ENCODE results near the gene MOGAT3.
"Not testable (repeated sequence)": the region's sequence is repeated elsewhere in the genome, so short reads cannot be mapped to it uniquely, and the experiment has no call there.

The MOGAT3 gene

DNA sequence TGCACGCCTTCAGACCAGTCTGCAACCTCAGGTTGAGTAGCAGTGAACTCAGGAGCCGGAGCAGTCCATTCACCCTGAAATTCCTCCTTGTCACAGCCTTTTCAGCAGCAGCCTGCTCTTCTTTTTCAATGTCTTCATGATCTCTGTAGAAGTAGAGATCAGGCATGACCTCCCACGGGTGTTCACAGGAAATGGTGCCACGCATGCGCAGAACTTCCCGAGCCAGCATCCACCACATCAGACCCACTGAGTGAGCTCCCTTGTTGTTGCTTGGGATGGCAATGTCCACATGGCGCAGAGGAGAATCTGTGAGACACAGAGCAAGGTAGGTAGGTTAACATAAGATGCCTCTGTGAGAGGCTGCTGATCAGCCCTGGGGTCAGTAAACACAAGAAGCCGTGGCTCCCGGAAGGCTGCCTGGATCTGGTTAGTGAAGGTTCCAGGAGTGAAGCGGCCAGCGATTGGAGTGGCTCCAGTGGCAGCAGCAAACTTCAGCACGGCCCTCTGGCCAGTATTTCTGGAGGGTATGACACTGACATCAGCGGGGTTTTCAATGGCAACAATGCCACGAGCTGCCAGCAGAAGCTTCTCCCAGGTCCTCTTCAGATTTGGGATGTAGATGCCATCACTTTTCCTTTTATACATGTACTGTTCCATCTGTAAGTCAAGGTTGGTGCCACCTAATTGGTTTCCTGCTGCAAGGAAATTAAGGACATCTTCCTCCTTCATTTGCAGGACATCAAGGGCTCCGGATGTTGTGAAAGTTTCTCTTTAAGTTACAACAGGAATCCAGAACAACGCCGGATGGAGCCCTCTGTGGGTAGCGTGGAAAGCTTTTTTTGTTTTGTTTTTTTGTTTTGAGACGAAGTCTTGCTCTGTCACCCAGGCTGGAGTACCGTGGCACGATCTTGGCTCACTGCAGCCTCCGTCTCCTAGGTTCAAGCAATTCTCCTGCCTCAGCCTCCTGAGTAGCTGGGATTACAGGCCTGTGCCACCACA is 3.2 kb upstream of the MOGAT3 start:
- not testable (repeated sequence) for DNase-seq

DNA sequence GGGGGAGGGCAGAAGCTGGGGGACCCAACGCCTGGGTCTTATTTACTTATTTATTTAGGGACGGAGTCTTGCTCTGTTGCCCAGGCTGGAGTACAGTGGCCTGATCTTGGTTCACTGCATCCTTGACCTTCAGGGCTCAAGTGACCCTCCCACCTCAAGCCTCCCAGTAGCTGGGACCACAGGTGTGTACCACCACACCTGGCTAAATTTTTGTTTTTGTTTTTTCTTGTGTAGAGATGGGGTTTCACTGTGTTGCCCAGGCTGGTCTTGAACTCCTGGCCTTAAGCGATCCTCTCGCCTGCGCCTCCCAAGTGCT is 1.7 kb upstream of the MOGAT3 start:
- DNase-seq, result no peak

DNA sequence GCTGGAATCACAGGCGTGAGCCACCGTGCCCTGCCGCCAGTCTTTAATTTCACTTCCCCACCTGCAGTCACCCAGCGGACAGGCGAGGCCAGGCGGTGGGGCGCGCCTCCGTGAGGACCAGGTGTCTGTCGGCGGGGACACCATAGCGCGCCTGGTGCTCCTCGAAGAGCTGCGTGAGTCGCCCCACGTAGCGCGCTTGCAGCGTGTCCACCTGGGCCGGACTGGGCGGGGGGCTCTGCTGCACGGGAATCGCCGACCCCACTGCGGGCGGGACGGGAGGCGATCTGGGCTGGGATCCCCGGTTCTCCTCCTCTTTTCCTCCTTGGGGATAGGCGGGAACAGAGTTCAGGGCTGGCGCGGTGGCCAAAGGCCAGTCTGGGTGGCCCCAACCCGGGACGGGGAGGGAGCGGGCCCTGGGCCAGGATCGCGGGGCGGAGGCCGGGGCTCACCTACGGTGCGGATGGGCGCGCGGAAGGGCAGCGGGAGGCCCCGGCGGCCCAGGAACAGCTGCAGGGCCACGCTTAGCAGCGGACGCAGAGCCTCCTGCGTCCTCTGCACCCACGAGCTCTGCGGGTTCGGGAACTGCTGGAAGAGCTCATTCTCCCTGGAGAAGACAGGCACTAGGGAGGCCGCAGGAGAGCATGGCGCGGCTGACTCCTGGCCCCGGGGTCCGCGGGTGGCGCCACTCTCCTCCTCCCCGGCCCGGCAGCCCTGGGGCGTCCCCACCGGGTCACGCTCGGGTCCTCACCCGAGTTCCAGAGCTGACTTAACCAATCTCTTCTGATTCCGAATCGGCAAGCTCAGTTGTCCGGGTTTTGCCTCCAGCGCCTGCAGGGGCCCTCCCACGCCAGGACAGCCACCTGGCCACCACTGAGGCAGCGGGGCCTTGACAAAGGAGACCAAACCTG is 1.1 kb upstream of the MOGAT3 start:
- no peak for DNase-seq

DNA sequence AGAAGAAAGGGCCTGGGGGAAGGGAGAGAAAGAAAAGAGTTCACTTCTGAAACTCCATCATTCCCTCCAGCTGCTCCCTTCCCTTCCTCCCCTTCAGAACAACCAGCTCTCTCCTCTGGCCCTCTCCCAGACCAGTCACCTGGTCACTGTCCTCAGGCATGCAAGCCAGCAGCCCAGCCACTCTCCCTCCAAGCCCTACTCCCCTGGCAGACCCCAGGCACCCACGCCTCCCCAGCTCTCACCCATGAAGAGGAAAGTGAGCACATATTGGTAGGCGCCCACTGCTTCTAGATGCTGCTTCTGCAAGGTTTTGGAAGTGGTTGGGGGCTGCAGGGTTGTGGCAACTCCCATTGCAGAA is 353 bp downstream of the MOGAT3 start:
- DNase-seq, result no peak

DNA sequence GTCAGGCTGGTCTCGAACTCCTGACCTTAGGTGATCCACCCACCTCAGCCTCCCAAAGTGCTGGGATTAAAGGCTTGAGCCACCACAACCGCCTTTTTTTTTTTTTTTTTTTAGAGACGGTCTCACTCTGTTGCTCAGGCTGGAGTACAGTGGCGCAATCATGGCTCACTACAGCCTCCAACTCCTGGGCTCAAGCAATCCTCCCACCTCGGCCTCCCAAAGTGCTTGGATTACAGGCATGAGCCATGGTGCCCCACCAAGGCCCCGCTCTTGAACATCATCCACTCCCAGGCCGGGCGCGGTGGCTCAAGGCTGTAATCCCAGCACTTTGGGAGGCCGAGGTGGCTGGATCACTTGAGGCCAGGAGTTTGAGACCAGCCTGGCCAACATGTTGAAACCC is 1.3 kb downstream of the MOGAT3 start:
- not testable (repeated sequence) for DNase-seq

DNA sequence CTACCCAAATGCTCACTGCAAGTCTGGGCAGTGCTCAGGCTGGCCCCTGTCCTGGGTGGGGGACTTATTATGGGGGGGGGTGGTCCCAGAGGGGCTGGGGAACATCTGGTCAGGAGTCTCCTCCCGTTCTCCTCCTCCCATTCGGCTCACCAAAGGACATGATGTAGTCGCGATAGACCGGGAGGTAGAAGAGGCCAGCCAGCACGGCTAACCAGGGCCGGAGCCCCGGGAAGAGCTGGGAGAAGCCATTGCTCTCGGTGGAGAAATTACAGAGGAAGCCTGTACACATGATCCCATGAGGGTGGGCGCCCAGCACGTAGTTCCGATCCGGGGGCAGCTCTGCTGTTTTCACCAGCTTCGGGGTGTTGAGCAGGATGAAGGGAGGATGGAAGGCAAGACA is 2.4 kb downstream of the MOGAT3 start:
- no peak for DNase-seq

DNA sequence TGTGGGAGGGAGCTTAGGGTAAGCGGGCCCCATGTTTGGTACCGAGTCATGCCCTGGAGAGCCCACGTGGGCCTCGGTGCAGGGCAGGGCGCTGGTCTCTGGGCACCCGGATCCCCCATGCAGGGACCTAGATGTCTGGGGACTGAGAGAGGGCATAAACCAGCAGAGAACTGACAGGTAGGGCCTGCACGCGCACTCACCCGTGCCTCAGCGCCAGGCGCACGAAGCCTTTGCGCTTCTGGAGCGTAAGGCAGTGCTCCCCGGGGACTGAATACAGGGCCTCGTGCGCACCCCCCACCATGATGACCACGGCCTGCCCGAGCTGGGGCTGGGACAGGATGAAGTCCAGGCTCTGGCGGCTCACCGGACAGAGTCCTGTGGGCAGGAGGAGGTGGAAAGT is 2.8 kb downstream of the MOGAT3 start:
- DNase-seq, result no peak

DNA sequence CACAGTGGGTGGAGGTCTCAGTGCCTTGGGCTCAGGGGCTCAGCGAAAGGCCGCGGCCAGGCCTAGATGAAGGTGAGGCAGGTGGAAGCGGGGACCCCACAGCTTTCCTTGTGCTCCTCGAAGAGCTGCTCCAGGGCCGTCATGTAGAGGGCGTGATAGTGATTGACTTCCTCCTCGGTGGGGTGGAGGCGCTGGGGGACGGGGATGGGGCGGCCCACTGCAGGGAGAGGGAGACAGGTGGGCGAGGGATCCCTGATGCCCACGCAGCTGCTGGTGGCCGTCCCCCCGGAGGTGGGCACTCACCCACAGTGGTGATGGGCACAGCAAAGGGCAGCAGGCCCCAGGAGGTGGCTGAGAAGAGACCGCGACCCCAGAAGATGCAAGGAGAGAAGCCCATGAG is 5.0 kb downstream of the MOGAT3 start:
- DNase-seq, result no peak

DNA sequence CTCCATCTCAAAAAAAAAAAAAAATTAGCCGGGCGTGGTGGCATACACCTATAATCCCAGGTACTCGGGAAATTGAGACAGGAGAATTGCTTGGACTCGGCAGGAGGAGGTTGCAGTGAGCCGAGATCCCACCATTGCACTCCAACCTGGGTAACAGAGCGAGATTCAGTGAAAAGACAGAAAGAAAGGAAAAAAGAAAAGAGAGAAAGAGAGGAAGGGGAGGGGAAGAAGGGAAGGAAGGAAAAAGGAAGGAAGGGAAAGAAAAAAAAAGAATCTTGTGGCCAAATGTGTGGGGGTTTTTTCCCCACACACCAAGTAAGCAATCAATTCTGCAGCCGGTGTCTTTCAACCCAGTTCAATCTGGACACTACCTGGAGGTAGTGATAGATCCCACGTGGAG is 11.7 kb downstream of the MOGAT3 start:
- DNase-seq, result no peak

DNA sequence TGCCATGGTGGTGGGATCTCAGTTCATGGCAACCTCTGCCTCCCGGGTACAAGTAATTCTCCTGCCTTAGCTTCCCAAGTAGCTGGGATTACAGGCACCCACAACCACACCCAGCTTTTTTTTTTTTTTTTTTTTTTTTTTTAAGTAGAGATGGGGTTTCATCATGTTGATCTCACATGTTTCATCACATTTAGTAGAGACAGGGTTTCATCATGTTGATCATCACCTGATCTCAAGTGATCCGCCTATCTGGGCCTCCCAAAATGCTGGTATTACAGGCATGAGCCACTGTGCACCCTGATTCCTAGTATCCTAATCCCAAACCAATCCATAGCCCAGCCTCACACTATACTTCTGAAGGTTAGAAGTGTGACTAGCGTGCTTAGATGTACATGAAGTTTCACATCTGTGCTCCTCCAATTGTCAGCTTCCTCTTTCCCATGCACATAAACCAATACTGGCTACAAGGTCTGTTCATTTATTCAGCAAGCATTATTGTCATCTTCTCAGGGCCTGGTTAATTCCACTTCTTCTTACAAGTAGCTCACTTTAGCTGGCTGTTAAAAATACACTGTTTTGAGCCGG is 13.9 kb downstream of the MOGAT3 start:
- DNase-seq, result no peak

DNA sequence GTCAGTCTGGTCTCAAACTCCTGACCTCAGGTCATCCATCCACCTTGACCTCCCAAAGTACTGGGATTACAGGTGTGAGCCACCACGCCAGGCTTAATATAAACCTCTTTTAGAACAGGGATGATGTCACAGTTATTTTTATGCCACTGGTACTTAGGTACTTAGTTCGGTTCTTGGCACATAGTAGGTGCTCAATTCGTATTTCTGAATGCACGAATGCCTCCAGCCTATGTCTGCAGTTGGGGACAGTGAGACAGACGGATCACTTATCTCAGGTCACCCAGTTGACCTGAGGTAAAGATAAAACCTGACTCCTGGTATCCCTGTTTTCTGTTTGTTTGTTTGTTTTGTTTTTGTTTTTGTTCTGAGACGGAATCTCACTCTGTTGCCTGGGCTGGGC is 14.6 kb downstream of the MOGAT3 start:
- no peak for DNase-seq

DNA sequence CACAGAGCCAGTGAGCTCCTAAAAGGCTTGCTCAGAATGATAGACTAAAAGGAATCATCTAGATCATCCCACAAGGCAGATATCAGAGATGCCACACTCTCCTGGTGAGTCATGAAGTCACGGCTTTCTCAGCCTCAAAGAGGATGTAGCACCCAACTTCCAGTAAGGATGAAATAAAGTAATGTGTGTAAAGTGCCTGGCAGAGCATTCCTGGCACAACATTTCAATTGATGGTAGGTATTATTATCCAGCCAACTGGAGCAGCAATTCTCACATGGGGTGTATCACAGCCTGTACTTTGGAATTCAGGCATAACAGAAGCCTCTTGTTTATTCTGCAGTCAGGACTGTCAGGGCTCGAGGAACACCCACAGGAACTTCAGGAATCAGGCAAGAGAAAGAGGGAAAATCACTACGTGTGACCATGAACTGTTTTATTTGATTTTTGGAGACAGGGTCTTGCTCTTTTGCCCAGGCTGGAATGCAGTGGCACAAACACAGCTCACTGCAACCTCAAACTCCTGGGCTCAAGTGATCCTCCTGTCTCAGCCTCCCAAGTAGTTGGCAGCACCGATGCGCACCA is 15.5 kb downstream of the MOGAT3 start:
- DNase-seq, result no peak

DNA sequence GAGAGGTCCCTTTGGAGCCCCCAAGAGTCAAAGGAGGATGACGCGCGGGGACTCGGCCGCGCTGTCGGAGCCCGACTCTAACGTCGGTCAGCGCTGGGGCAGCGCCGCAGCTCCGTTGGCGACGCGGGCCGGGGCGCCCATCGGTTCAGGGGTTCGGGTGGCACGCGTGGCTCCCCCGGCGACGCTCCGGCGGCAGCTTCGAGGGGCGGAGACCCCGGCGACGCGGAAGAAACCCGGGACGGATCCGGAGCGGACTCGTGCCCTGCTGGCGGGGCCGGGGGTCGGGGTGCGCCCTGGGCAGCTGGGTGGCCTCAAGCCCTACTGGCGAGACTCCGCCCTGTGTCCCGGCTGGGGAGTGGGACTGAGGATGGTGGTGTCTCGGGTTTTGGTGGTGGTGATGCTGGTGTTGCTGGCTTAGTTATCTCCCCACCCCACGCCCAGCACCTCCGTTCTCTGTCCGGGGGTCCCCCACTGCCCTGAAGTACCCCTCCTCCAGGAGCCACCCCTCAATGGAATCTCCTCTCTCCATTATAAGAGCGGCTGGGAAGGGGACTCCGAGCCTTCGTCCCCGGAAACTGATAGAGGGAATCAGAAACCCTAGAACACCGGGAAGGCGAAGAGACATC is 20.6 kb downstream of the MOGAT3 start, which contains the start of gene NAT16:
TSS of gene NAT16 (minus strand) at position 164 of the 626 bp plus-strand sequence. CDS start 5,486 bp downstream, outside the sequence.
- DNase-seq, result no peak

DNA sequence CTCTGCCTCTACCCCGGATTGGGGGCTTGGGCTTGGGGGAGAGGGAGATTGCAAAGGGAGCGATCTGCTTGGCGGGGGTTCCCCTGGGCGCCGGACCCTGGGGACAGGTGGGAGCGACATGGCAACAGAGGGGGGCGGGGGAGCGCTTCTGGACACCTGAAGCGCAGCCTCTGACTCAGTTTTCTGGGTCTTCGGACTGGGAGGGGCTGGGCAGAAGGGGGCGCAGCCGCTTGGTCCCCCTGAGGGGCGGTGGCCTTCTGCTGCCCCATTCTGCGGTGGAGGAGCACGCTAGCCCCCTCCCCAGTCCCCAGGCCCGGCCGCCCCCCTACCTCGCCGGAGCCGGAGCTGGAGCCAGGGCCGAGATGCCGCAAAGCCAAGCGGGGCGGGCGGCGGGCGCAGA is 21.1 kb downstream of the MOGAT3 start:
- DNase-seq, result no peak

DNA sequence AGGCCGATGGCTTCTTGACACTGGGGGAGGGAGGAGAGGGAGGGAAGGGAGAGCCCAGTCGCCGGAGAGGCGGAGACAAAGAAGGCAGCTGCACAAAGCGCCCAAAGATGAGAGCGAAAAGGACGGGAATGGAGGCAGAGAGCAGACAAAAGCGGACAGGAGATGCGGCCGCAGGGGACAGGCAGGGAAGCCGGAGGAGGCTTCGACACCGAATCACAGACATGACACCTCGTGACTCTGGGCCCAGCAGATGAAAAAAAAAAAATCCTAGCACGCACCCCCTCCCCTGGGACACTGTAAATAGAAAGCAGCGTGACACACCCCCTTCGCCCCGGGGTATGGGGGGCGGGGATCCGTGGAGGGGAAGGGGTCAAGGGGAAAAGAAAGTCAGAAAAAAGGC is 21.7 kb downstream of the MOGAT3 start:
- DNase-seq, result peak; percentile 39

DNA sequence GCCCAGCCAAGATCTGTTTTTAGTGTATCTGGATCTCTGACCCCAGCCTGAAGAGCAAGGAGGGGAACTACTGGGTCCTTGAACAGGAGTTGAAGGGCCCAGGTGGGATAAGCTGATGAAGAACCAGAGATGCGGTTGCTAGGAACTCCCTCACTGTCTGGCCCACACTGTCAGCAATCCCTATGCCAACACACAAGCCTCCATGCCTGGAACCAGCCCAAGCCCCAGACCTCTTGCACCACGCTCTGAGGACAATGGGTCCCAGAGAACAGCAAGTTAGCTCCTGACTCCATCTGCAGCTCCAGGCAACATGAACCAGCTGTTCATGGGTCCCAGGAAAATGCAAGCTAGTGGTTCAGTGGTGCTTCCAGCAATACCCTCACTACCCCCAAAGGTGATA is 23.2 kb downstream of the MOGAT3 start:
- DNase-seq, result no peak

DNA sequence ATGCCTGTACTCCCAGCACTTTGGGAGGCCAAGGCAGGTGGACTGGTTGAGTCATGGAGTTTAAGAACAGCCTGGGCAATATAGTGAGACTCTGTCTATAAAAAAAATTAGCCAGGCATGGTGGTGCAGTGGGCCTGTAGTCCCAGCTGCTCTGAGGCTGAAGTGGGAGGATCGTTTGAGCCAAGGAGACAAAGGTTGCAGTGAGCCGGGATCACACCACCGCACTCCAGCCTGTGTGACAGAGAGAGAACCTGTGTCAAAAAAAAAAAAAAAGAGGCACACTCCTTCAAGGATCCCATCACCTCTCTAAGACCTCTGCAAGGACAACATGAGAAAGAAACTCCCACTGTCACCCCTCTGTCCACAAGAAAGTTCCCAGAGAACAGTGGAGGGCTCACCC is 25.2 kb downstream of the MOGAT3 start:
- no peak for DNase-seq

DNA sequence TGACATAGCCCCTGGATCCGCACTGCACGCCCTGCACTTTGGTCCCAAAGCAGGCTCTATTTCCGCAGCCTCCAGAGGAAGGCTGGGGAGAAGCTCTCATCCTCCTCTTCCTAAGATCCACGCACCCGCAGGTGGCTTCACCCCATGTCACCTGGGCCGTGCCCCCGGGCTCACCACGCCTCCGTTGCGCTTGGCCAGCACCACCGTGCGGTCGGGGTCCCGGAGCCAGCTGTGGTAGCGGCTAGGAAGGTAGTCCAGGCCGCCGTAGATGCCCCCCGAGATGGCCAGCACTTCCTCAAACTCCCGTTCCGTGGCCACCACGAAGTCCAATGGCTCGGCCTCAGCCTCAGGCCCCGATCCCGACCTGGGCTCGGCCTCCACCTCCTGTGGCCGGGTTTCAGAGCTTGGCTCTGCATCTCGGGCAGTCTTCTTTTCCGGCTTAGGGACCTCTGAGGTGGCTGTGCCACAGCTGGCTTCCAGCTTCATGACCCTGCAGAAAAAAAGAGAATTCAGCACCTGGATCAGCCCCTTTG is 26.4 kb downstream of the MOGAT3 start:
- no peak for DNase-seq

DNA sequence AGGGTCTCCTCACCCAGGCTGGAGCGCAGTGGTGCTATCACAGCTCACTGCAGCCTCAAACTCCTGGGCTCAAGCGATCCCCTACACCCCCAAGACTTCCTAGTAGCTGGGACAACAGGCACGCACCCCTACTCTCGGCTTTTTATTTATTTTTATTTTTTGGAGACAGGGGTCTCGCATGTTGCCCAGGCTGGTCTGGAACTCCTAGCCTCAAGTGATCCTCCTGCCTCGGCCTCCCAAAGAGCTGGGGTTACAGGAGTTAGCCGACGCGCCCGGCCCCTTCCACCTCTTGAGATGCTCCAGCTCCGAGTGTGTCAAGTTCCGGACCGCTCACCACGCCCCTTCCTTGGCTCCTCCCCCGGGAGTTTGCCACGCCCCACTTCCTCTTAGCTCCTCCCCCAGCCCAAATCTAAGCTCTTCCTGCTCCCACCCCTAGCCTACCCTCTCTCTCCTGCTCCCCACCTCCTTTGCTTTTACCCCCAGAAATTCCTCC is 27.0 kb downstream of the MOGAT3 start:
- DNase-seq, result no peak

DNA sequence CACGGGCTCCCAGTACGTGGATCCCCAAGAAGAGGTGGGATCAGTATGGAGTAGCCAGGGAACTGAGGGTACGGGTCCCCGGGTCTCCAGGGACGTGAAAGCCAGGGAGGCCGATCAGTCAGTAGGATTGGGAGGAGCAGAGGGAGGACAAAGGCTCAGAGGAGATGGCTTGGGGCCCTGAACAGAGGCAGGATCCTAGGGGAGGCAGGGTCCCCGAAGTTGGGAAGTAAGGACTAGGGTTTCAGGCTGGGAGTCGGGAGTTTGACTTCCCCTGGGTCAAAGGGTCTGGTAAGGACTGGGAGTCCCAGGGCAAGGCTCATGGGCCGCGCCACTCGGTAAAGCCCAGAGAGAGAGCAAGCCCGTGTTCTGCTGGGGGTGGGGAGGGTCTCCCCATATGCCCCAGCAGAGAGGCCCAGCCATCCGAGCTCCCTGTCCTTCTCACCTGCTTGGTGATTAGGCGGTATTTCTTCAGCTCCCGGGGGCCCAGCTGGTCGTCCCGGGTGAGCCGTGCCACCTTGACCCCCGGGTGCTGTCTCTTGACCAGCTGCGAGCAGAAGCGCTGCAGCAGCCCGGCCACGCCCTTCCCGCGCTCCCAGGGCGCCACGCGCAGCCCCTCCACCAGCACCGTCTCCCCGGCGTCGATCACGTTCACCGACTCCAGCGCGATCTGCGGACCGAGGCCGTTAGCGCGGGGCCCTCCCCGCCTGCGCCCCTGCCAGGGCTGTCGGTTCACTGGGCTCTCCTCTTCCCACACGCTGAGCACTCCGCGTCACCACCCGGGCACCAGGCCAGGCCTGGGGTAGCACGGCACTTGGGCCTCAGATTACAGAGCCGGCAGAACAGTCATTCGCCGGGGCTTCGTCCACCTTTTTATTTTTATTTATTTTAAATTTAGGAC is 27.7 kb downstream of the MOGAT3 start:
- peak; percentile 37 for DNase-seq

All from NCI-H2171 (cell line).